Right lobe of liver (tissue), 4 donors: ENCODE results near the gene CCNK.

ENCODE experiments used
- CTCF ChIP-seq, 4 donors: fragments of 200-600 bp in 3 of 4; fragments of 450-650 bp in 1 of 4; IDR thresholded peaks; one replicate each; pipeline versions ENCODE4 v1.5.1 to v1.8.0; 2016 to 2022; ENCODE audit warnings: antibody characterized with exemption in 4 of 4, mild to moderate bottlenecking in 2 of 4
- POLR2A ChIP-seq: fragments of 450-650 bp; IDR thresholded peaks from one replicate; pipeline ENCODE4 v1.6.1; 2017; ENCODE audit warnings: antibody characterized with exemption, mild to moderate bottlenecking
- donor health status: DM: no; HTN: no; CAD: no.
- donor health status: DM: no; HTN: no; CAD: no.
- donor health status: DM: no; HTN: yes; CAD: no.

- TF ChIP-seq CTCF (IDR thresholded peaks at IDR 0.05) (no peak), POLR2A (no peak)
These were observed 30.9 kb upstream of the CCNK start for GRCh38 chr14:99450266-99450665.
